Upper lobe of left lung (tissue), 6 donors: ENCODE data around the gene BTLA. TPM values are rescaled to one million over a fixed set of nuclear protein-coding genes. Genes with fewer than 3 reads are reported as not detected.

ENCODE experiments used
- ATAC-seq, 2 donors: fragments of 200-7000 bp; cut with Tn5 transposase; one replicate each; pipeline ENCODE4 v1.9.1; 2022; ENCODE audit warnings: mild to moderate bottlenecking in 2 of 2, moderate library complexity in 2 of 2; ENCODE audit not compliant: low FRiP score in 2 of 2
- DNase-seq, 2 donors: peaks; one replicate each; pipeline ENCODE4 v3.0.0-alpha.2; 2019 to 2020
- H3K27ac ChIP-seq, 4 donors: fragments of 200-600 bp; sonication (generic); one replicate each; pipeline ENCODE4 v1.5.1; 2016 to 2019
- H3K27me3 ChIP-seq, 4 donors: fragments of 200-600 bp; sonication (generic); one replicate each; pipeline ENCODE4 v1.5.1; 2017 to 2019
- H3K36me3 ChIP-seq, 4 donors: fragments of 200-600 bp; sonication (generic); one replicate each; pipeline ENCODE4 v1.5.1; 2016 to 2019
- H3K4me1 ChIP-seq, 4 donors: fragments of 200-600 bp; sonication (generic); one replicate each; pipeline ENCODE4 v1.5.1; 2018 to 2019
- H3K4me3 ChIP-seq, 4 donors: fragments of 200-600 bp; sonication (generic); one replicate each; pipeline ENCODE4 v1.5.1; 2017 to 2019; ENCODE audit warnings: mild to moderate bottlenecking in 2 of 4, moderate library complexity in 1 of 4
- H3K9me3 ChIP-seq, 4 donors: fragments of 200-600 bp; sonication (generic); one replicate each; pipeline ENCODE4 v1.5.1; 2018 to 2019
- CTCF ChIP-seq, 6 experiments: fragments of 450-650 bp in 4 of 6; fragments of 200-600 bp in 2 of 6; sonication (generic) in 2 of 6; IDR thresholded peaks; one replicate each; pipeline ENCODE4 v1.5.1; 2016 to 2019; ENCODE audit warnings: antibody characterized with exemption in 6 of 6
- EP300 ChIP-seq, 4 donors: sonication (generic); formaldehyde crosslinking; IDR thresholded peaks; one replicate each; pipeline ENCODE4 v1.5.1; 2017; ENCODE audit warnings: antibody characterized with exemption in 4 of 4, control low read depth in 2 of 4
- POLR2A ChIP-seq, 4 donors: fragments of 450-650 bp; IDR thresholded peaks; one replicate each; pipeline ENCODE4 v1.5.1; 2016 to 2017; ENCODE audit warnings: antibody characterized with exemption in 4 of 4, mild to moderate bottlenecking in 2 of 4
- POLR2AphosphoS5 ChIP-seq, 2 donors: sonication (generic); formaldehyde crosslinking; IDR thresholded peaks; one replicate each; pipeline ENCODE4 v1.5.1; 2017; ENCODE audit warnings: antibody characterized with exemption in 2 of 2
- WGBS, 2 donors: methylation state at CpG; one replicate each; pipeline ENCODE4 v1.1.5; 2017 to 2018; 5-methylcytosine and 5-hydroxymethylcytosine counted together
- total RNA-seq, 6 donors: library from RNA; depleted of rRNA in 4 of 6; stranded (reverse); fragments of >200 nt in 4 of 6; gene quantifications; one replicate each; pipeline versions ENCODE4 v1.1.0 to v1.2.1, GENCODE V29; 2016 to 2021
- donor health status: DM: no; HTN: no; CAD: no; lungs with moderate emphysema.
- donor health status: DM: no; HTN: yes; CAD: no; lungs with severe emphysema.

BTLA gene
- total RNA-seq, 6 donors from 2014 or later, result 1.0 to 11.3 (median 1.0) TPM; not detected in 1

GRCh38 chr3:112508860-112509259 lies 9.6 kb upstream of the BTLA start:
- TF ChIP-seq POLR2AphosphoS5 (IDR thresholded peaks at IDR 0.05) (no peak), CTCF (IDR thresholded peaks at IDR 0.05) (no peak), POLR2A (IDR thresholded peaks at IDR 0.05) (no peak), EP300 (IDR thresholded peaks at IDR 0.05) (no peak)
- H3K36me3 ChIP-seq, result no peaks in the 10 kb centered on the region
- no peak overlapping the region for H3K27ac ChIP-seq
- no peaks in the 10 kb centered on the region for H3K27me3 ChIP-seq
- ATAC-seq (no peak), DNase-seq (no peak)
- no peaks in the 10 kb centered on the region for H3K4me1 ChIP-seq
- H3K9me3 ChIP-seq, result peaks cover 0 to 4% (median 0%) of the 10 kb centered on the region in 4 donors
- no peak overlapping the region for H3K4me3 ChIP-seq

- Histone ChIP-seq H3K4me3 (no peak overlapping the region), H3K27ac (no peak overlapping the region), H3K36me3 (no peaks in the 10 kb centered on the region), H3K4me1 (no peaks in the 10 kb centered on the region), H3K27me3 (no peaks in the 10 kb centered on the region), H3K9me3 (peaks cover 0 to 4% (median 0%) of the 10 kb centered on the region in 4 donors)
- 53 to 63% methylated on average over 2 of the region's 2 CpGs for WGBS, 2 donors
- TF ChIP-seq EP300 (IDR thresholded peaks at IDR 0.05) (no peak), POLR2A (IDR thresholded peaks at IDR 0.05) (no peak), POLR2AphosphoS5 (IDR thresholded peaks at IDR 0.05) (no peak), CTCF (IDR thresholded peaks at IDR 0.05) (no peak)
- no peak for ATAC-seq
- no peak for DNase-seq
Measured at GRCh38 chr3:112508261-112508660, 9.0 kb upstream of the BTLA start.

GRCh38 chr3:112505907-112506306 lies 6.6 kb upstream of the BTLA start:
- WGBS, 2 donors, result 29 to 39% methylated on average over 2 of the region's 2 CpGs
- no peak for ATAC-seq

GRCh38 chr3:112504123-112504522 lies 4.9 kb upstream of the BTLA start:
- Histone ChIP-seq H3K9me3 (no peaks in the 10 kb centered on the region), H3K4me3 (no peak overlapping the region), H3K27ac (no peak overlapping the region), H3K27me3 (no peaks in the 10 kb centered on the region), H3K4me1 (no peaks in the 10 kb centered on the region), H3K36me3 (no peaks in the 10 kb centered on the region)
- ATAC-seq, result no peak
- TF ChIP-seq EP300 (IDR thresholded peaks at IDR 0.05) (no peak), CTCF (IDR thresholded peaks at IDR 0.05) (no peak), POLR2AphosphoS5 (IDR thresholded peaks at IDR 0.05) (no peak), POLR2A (IDR thresholded peaks at IDR 0.05) (no peak)
- 79 to 83% methylated on average over 3 of the region's 3 CpGs for WGBS, 2 donors
- no peak for DNase-seq

More at GRCh38 chr3:112505907-112506306, 6.6 kb upstream of the BTLA start:
- no peaks in the 10 kb centered on the region for H3K4me1 ChIP-seq
- H3K4me3 ChIP-seq, result no peak overlapping the region
- no peak for TF ChIP-seq POLR2AphosphoS5 (IDR thresholded peaks at IDR 0.05)
- TF ChIP-seq EP300 (IDR thresholded peaks at IDR 0.05), result no peak
- no peak for TF ChIP-seq CTCF (IDR thresholded peaks at IDR 0.05)
- no peak for TF ChIP-seq POLR2A (IDR thresholded peaks at IDR 0.05)
- DNase-seq, result no peak
- H3K36me3 ChIP-seq, result no peaks in the 10 kb centered on the region
- no peaks in the 10 kb centered on the region for H3K27me3 ChIP-seq
- H3K27ac ChIP-seq, result no peak overlapping the region
- H3K9me3 ChIP-seq, result no peaks in the 10 kb centered on the region

- no peaks in the 10 kb centered on the region for H3K27me3 ChIP-seq
- no peaks in the 10 kb centered on the region for H3K4me1 ChIP-seq
- no peak for DNase-seq
- WGBS, 2 donors, result 92 to 95% methylated on average over 4 of the region's 4 CpGs
- no peaks in the 10 kb centered on the region for H3K9me3 ChIP-seq
- TF ChIP-seq CTCF (IDR thresholded peaks at IDR 0.05), result no peak
- no peak for TF ChIP-seq POLR2A (IDR thresholded peaks at IDR 0.05)
- no peak for TF ChIP-seq EP300 (IDR thresholded peaks at IDR 0.05)
- TF ChIP-seq POLR2AphosphoS5 (IDR thresholded peaks at IDR 0.05), result no peak
- no peaks in the 10 kb centered on the region for H3K36me3 ChIP-seq
- no peak overlapping the region for H3K4me3 ChIP-seq
- H3K27ac ChIP-seq, result no peak overlapping the region
- ATAC-seq, result no peak
Measured at GRCh38 chr3:112503304-112503972, 4.2 kb upstream of the BTLA start.
